Measurements from ENCODE around the gene PTPRK. TPM values are rescaled to one million over a fixed set of nuclear protein-coding genes. Genes with fewer than 3 reads are reported as not detected.

PTPRK gene
- polyA plus RNA-seq, 3 donors: 0.01 TPM; not detected in 2

DNA sequence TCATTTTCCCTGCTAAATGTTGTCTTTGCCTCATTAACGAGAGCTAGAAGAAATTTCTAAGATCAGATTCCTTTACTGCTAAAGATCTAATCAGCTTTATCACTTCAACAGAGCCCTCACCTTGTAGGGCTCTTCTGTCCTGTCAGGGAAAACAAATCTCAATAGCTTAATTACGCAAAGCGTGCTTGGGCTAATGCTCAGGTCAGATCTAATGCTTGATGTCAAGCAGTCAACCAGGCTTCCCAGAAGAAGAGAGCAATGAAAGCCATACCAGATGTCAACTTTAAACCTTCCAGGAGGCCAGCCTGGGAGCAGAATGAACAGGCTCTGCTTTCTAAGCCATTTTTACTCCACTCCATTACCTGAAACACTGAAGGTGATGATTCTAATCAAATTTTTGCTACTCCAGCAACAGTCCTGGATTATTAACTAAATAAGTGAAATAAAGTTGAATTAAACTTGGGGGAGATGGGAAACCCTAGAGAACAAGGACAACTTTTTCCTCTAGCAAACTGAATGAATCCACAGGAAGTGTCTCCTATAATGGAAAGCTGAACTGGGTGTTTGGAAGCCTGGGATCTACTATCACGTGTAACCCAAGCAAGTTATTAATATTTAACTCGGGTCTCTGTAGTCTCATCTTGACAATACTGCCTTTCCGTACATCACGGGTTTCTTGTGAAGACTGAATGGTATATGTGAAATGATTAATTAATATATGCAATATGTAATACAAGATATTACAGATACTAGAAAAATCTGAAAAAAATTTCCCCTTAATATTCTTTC, 273.7 kb downstream of the PTPRK start:
- intact Hi-C loops (cut with micrococcal nuclease): no loop called here
- Mint-ChIP-seq H3K9me3 (peaks cover 0 to 3% (median 0%) of the 10 kb centered on the region in 7 donors), H3K36me3 (no peaks in the 10 kb centered on the region), H3K27me3 (ENCODE audit: low read depth in 3 of 3) (no peaks in the 10 kb centered on the region), H3K27ac (no peak overlapping the region), H3K4me3 (no peak overlapping the region), H3K4me1 (no peaks in the 10 kb centered on the region)
- TF ChIP-seq, protein P1, sequence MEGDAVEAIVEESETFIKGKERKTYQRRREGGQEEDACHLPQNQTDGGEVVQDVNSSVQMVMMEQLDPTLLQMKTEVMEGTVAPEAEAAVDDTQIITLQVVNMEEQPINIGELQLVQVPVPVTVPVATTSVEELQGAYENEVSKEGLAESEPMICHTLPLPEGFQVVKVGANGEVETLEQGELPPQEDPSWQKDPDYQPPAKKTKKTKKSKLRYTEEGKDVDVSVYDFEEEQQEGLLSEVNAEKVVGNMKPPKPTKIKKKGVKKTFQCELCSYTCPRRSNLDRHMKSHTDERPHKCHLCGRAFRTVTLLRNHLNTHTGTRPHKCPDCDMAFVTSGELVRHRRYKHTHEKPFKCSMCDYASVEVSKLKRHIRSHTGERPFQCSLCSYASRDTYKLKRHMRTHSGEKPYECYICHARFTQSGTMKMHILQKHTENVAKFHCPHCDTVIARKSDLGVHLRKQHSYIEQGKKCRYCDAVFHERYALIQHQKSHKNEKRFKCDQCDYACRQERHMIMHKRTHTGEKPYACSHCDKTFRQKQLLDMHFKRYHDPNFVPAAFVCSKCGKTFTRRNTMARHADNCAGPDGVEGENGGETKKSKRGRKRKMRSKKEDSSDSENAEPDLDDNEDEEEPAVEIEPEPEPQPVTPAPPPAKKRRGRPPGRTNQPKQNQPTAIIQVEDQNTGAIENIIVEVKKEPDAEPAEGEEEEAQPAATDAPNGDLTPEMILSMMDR (IDR thresholded peaks at IDR 0.05): no peak
- Histone ChIP-seq H4K20me1 (ENCODE audit: insufficient read depth, low read length) (no peaks in the 10 kb centered on the region), H3K4me1 (ENCODE audit: control insufficient read depth in 1 of 2, insufficient read depth in 2 of 2, low read length in 2 of 2) (no peaks in the 10 kb centered on the region), H3K9ac (ENCODE audit: insufficient read depth, low read length, poor library complexity, severe bottlenecking) (no peak overlapping the region), H3K4me2 (replicated peaks; ENCODE audit: extremely low read depth, low read length, poor library complexity, severe bottlenecking) (no peak overlapping the region), H2AFZ (ENCODE audit: insufficient read depth, low read depth, low read length, poor library complexity, severe bottlenecking) (no peak overlapping the region), H3K4me3 (replicated peaks in 1 of 3; ENCODE audit: low read depth in 2 of 3, low read length in 3 of 3) (no peak overlapping the region), H3K36me3 (replicated peaks in 1 of 2; ENCODE audit: control insufficient read depth in 1 of 2, insufficient read depth in 2 of 2, low read length in 2 of 2) (no peaks in the 10 kb centered on the region), H3K27me3 (ENCODE audit: control insufficient read depth in 2 of 2, insufficient read depth in 2 of 2, low read length in 2 of 2) (no peaks in the 10 kb centered on the region), H3K9me3 (replicated peaks in 1 of 2; ENCODE audit: control insufficient read depth in 1 of 2, insufficient read depth in 1 of 2, low read length in 2 of 2) (no peaks in the 10 kb centered on the region), H3K79me2 (ENCODE audit: insufficient read depth, low read length) (no peaks in the 10 kb centered on the region), H3K27ac (ENCODE audit: low read depth in 1 of 2, low read length in 2 of 2) (no peak overlapping the region)
- no peak for DNase-seq
- 100% methylated on average over 3 of the region's 7 CpGs for WGBS (ENCODE audit: insufficient coverage)

DNA sequence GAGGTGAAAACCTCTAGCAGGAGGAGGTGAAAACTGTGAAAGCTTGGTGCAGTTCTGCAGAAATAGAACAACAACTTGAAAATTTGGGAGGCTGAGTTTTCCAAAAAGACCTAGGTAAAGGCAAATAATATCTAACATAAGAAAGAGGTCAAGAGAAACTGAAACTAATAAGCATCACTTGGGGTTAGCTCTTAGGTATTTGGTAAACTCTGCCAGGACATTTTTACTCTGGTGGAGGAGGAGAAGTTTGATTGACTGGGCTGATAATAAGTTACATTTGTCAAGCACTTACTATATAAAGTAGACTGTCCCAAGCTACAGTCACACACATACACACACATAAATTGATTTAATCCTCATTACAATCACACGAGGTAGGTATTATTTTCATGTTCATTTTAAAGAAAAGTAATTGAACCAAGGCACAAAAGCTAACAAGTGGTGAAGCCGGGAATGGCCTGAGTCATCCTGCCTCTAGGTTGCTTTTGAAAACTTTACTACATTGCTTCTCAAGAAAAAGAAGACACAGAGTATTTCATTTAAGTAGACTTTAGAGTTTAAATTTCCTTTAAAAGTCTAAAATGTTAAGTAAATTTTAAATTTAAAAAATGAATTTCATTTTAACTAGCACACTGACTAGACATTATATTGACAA, 275.5 kb downstream of the PTPRK start:
- peaks cover 0 to 3% (median 0%) of the 10 kb centered on the region in 7 donors for H3K9me3 Mint-ChIP-seq
- no peak overlapping the region for H3K4me3 ChIP-seq (replicated peaks in 1 of 3; ENCODE audit: low read depth in 2 of 3, low read length in 3 of 3)
- no peaks in the 10 kb centered on the region for H3K27me3 Mint-ChIP-seq (ENCODE audit: low read depth in 3 of 3)
- no peak overlapping the region for H3K4me2 ChIP-seq (replicated peaks; ENCODE audit: extremely low read depth, low read length, poor library complexity, severe bottlenecking)
- no peaks in the 10 kb centered on the region for H3K27me3 ChIP-seq (ENCODE audit: control insufficient read depth in 2 of 2, insufficient read depth in 2 of 2, low read length in 2 of 2)
- H3K27ac Mint-ChIP-seq: no peak overlapping the region
- no peaks in the 10 kb centered on the region for H3K36me3 Mint-ChIP-seq
- peaks cover 0 to 1% of the 10 kb centered on the region in 2 donors for H3K4me1 ChIP-seq (ENCODE audit: control insufficient read depth in 1 of 2, insufficient read depth in 2 of 2, low read length in 2 of 2)
- H3K36me3 ChIP-seq (replicated peaks in 1 of 2; ENCODE audit: control insufficient read depth in 1 of 2, insufficient read depth in 2 of 2, low read length in 2 of 2): no peaks in the 10 kb centered on the region
- WGBS (ENCODE audit: insufficient coverage): no CpG with 5 or more reads among the region's 2 CpGs
- no peak overlapping the region for H2AFZ ChIP-seq (ENCODE audit: insufficient read depth, low read depth, low read length, poor library complexity, severe bottlenecking)
- H3K9me3 ChIP-seq (replicated peaks in 1 of 2; ENCODE audit: control insufficient read depth in 1 of 2, insufficient read depth in 1 of 2, low read length in 2 of 2): no peaks in the 10 kb centered on the region
- H3K9ac ChIP-seq (ENCODE audit: insufficient read depth, low read length, poor library complexity, severe bottlenecking): no peak overlapping the region
- H4K20me1 ChIP-seq (ENCODE audit: insufficient read depth, low read length): no peaks in the 10 kb centered on the region
- TF ChIP-seq, protein P1 (IDR thresholded peaks at IDR 0.05): no peak
- no peak overlapping the region for H3K4me3 Mint-ChIP-seq
- peaks cover 5% of the 10 kb centered on the region for H3K4me1 Mint-ChIP-seq
- intact Hi-C loops (cut with micrococcal nuclease): no loop called here
- DNase-seq: no peak
- H3K79me2 ChIP-seq (ENCODE audit: insufficient read depth, low read length): no peaks in the 10 kb centered on the region
- H3K27ac ChIP-seq (ENCODE audit: low read depth in 1 of 2, low read length in 2 of 2): no peak overlapping the region

All from CD14-positive monocyte (primary cell).